Fibroblast of mammary gland (primary cell): ENCODE data around the gene GPATCH4.

ENCODE experiments used
- DNase-seq: peaks from one replicate; pipeline ENCODE4 v3.0.0-alpha.2; 2010; ENCODE audit warnings: low read depth
- H3K4me3 ChIP-seq: 2 replicates; pipeline ENCODE4 v1.5.1; 2011; ENCODE audit warnings: low read depth, mild to moderate bottlenecking, low read length, moderate library complexity; ENCODE audit not compliant: control insufficient read depth
- CTCF ChIP-seq: conservative IDR thresholded peaks from 2 replicates; pipeline ENCODE4 v1.5.1; 2011; ENCODE audit warnings: low read depth, low read length, inconsistent platforms; ENCODE audit not compliant: control insufficient read depth, insufficient read depth

Gene GPATCH4

DNA sequence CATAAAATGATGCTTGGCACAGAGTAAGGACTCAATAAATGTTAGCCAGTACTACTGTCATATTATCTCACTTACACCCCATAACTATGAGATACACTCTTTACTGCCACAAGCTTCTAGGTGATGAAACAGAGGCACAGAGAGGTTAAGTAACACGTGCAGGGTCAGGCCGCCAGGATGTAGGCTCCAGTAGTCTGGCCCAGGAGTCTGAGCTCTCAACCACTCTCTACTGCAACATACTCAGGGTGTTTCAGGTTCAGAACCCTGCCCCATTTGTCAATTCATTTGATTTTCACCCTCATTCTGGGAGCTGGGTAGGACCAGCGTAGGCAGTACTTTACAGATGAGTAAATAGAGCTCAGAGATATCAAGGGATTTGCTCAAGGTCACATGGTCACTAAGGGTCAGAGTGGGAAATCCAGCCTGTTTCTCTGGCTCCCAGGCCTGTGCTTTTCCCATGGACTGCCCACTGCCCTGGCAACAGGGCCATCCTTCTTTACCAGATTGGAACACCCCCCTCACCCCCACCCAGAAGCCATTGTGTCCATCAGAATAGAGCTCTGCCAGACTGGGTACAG lies 50.1 kb downstream of the GPATCH4 start:
- DNase-seq, result no peak
- H3K4me3 ChIP-seq, result no peak overlapping the region
- TF ChIP-seq CTCF, result no peak

GRCh38 chr1:156550346-156550745 lies 50.9 kb downstream of the GPATCH4 start:
- DNase-seq, result no peak
- no peak for TF ChIP-seq CTCF
- H3K4me3 ChIP-seq, result no peak overlapping the region

DNA sequence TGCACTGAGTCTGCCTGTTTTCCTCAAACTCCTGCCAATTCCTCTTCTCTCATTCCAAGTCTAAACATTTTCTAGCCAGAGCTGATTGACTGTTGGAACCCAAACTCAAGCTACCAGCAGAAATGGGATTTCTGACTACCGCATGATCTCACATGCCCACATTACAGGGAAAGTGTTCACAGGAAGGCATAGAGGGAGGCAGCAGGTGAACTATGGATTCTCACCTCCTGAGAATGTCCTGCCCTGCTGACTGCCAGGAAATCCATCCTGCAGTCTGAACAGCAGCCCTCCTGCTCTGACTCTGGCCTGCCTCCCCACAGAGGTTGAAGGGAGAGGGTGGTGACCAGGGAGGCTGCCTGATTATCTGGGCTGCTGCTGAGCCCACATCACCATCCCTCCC lies 51.4 kb downstream of the GPATCH4 start:
- H3K4me3 ChIP-seq, result no peak overlapping the region
- no peak for DNase-seq
- no peak for TF ChIP-seq CTCF

- H3K4me3 ChIP-seq, result no peak overlapping the region
- TF ChIP-seq CTCF, result no peak
- DNase-seq, result no peak
These were observed 51.9 kb downstream of the GPATCH4 start for GRCh38 chr1:156549390-156549789.

- DNase-seq, result no peak
- TF ChIP-seq CTCF, result no peak
- no peak overlapping the region for H3K4me3 ChIP-seq
These were observed 53.3 kb downstream of the GPATCH4 start for GRCh38 chr1:156547982-156548381.

DNA sequence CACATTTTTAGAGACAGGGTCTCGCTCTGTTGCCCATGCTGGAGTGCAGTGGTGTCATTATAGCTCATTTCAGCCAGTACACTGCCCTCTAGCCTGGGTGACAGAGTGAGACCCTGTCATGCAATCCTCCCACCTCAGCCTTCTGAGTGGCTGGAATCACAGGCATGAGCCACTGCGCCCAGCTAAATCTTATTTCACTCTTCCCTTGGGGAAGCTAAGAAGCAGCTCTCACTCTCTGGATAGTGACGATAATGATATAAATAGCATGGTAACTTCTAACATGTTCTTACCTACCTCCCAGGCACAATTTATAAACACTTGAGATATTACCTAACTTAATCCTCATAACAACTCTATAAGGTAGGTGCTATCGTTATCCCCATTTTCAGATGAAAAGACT lies 53.8 kb downstream of the GPATCH4 start:
- TF ChIP-seq CTCF, result no peak
- no peak for DNase-seq
- no peak overlapping the region for H3K4me3 ChIP-seq

DNA sequence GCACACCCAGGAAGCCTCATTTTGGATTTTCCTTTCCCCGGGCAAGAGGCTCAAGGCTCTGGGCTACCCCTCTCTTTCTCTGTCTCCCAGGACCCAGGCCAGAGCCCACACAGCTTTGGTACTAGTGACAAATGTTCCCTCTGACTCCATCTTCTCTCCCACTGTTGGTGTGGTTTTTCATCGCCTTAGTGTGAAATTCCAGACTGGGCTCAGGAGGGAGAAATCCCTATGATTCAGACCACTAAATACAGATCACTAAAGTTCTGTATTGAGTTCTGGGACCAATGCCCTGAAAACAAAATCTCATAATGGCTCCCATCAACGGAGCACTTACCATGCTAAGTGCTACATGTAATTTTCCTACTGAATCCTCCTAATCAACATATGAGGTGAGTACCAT lies 55.0 kb downstream of the GPATCH4 start:
- TF ChIP-seq CTCF, result no peak
- no peak overlapping the region for H3K4me3 ChIP-seq
- DNase-seq, result no peak
